ENCODE data around the gene KCNT1.

Gene KCNT1

GRCh38 chr9:135718616-135719015 is 16.6 kb downstream of the KCNT1 start:
- peaks cover 22% of the 10 kb centered on the region for H3K27me3 Mint-ChIP-seq
- DNase-seq, result no peak

GRCh38 chr9:135719472-135719871 is 17.5 kb downstream of the KCNT1 start:
- Mint-ChIP-seq H3K36me3 (no peaks in the 10 kb centered on the region), H3K27ac (no peak overlapping the region), H3K27me3 (peaks cover 17% of the 10 kb centered on the region), H3K4me1 (no peaks in the 10 kb centered on the region), H3K9me3 (no peaks in the 10 kb centered on the region), H3K4me3 (no peak overlapping the region)
- CTCF ChIA-PET, result interaction anchor here (1.1 kb wide), 1 partner anchor 17 kb away, joined by 4 read pairs; the partner anchor contains the start of gene KCNT1
- DNase-seq, result no peak

More at GRCh38 chr9:135718616-135719015, 16.6 kb downstream of the KCNT1 start:
- no peak overlapping the region for H3K27ac Mint-ChIP-seq
- no peaks in the 10 kb centered on the region for H3K36me3 Mint-ChIP-seq
- H3K4me1 Mint-ChIP-seq, result no peaks in the 10 kb centered on the region
- no peaks in the 10 kb centered on the region for H3K9me3 Mint-ChIP-seq
- CTCF ChIA-PET, result interaction anchor here (1.1 kb wide), 1 partner anchor 16 kb away, joined by 4 read pairs; the partner anchor contains the start of gene KCNT1
- H3K4me3 Mint-ChIP-seq, result no peak overlapping the region

- Mint-ChIP-seq H3K9me3 (no peaks in the 10 kb centered on the region), H3K36me3 (no peaks in the 10 kb centered on the region), H3K27ac (no peak overlapping the region), H3K4me3 (no peak overlapping the region), H3K27me3 (no peaks in the 10 kb centered on the region), H3K4me1 (no peaks in the 10 kb centered on the region)
- CTCF ChIA-PET, result no interaction called here
- no peak for DNase-seq
These were observed 20.4 kb downstream of the KCNT1 start for GRCh38 chr9:135722365-135722764.

GRCh38 chr9:135724186-135724787 is 22.3 kb downstream of the KCNT1 start:
- Mint-ChIP-seq H3K27me3 (no peaks in the 10 kb centered on the region), H3K9me3 (no peaks in the 10 kb centered on the region), H3K36me3 (no peaks in the 10 kb centered on the region), H3K27ac (no peak overlapping the region), H3K4me1 (no peaks in the 10 kb centered on the region), H3K4me3 (no peak overlapping the region)
- CTCF ChIA-PET, result no interaction called here
- no peak for DNase-seq

- Mint-ChIP-seq H3K4me1 (no peaks in the 10 kb centered on the region), H3K4me3 (no peak overlapping the region), H3K27me3 (peaks cover 5% of the 10 kb centered on the region), H3K9me3 (peaks cover 7% of the 10 kb centered on the region), H3K27ac (no peak overlapping the region), H3K36me3 (no peaks in the 10 kb centered on the region)
- CTCF ChIA-PET, result no interaction called here
- DNase-seq, result no peak
These were observed 24.3 kb downstream of the KCNT1 start for GRCh38 chr9:135726138-135726853.

GRCh38 chr9:135727257-135727875 is 25.4 kb downstream of the KCNT1 start:
- H3K4me3 Mint-ChIP-seq, result no peak overlapping the region
- H3K27me3 Mint-ChIP-seq, result peaks cover 5% of the 10 kb centered on the region
- H3K27ac Mint-ChIP-seq, result no peak overlapping the region
- no peak for DNase-seq
- H3K36me3 Mint-ChIP-seq, result no peaks in the 10 kb centered on the region
- CTCF ChIA-PET, result no interaction called here
- H3K4me1 Mint-ChIP-seq, result no peaks in the 10 kb centered on the region
- peaks cover 14% of the 10 kb centered on the region for H3K9me3 Mint-ChIP-seq

- CTCF ChIA-PET, result no interaction called here
- Mint-ChIP-seq H3K27ac (no peak overlapping the region), H3K4me3 (no peak overlapping the region), H3K4me1 (no peaks in the 10 kb centered on the region), H3K27me3 (peaks cover 5% of the 10 kb centered on the region), H3K9me3 (peaks cover 19% of the 10 kb centered on the region), H3K36me3 (no peaks in the 10 kb centered on the region)
- no peak for DNase-seq
These were observed 26.6 kb downstream of the KCNT1 start for GRCh38 chr9:135728436-135729110.

GRCh38 chr9:135729480-135729879 is 27.5 kb downstream of the KCNT1 start:
- peaks cover 20% of the 10 kb centered on the region for H3K9me3 Mint-ChIP-seq
- H3K4me3 Mint-ChIP-seq, result no peak overlapping the region
- no peaks in the 10 kb centered on the region for H3K36me3 Mint-ChIP-seq
- CTCF ChIA-PET, result no interaction called here
- H3K27me3 Mint-ChIP-seq, result peaks cover 5% of the 10 kb centered on the region
- no peak overlapping the region for H3K27ac Mint-ChIP-seq
- DNase-seq, result no peak
- H3K4me1 Mint-ChIP-seq, result no peaks in the 10 kb centered on the region

GRCh38 chr9:135731454-135731853 is 29.5 kb downstream of the KCNT1 start:
- peaks cover 20% of the 10 kb centered on the region for H3K9me3 Mint-ChIP-seq
- CTCF ChIA-PET, result no interaction called here
- peaks cover 8% of the 10 kb centered on the region for H3K27me3 Mint-ChIP-seq
- DNase-seq, result no peak
- no peak overlapping the region for H3K4me3 Mint-ChIP-seq
- no peak overlapping the region for H3K27ac Mint-ChIP-seq
- H3K36me3 Mint-ChIP-seq, result no peaks in the 10 kb centered on the region
- no peaks in the 10 kb centered on the region for H3K4me1 Mint-ChIP-seq

- H3K36me3 Mint-ChIP-seq, result no peaks in the 10 kb centered on the region
- H3K9me3 Mint-ChIP-seq, result peaks cover 20% of the 10 kb centered on the region
- H3K4me1 Mint-ChIP-seq, result no peaks in the 10 kb centered on the region
- CTCF ChIA-PET, result no interaction called here
- peaks cover 18% of the 10 kb centered on the region for H3K27me3 Mint-ChIP-seq
- H3K27ac Mint-ChIP-seq, result no peak overlapping the region
- DNase-seq, result no peak
- H3K4me3 Mint-ChIP-seq, result no peak overlapping the region
These were observed 30.7 kb downstream of the KCNT1 start for GRCh38 chr9:135732569-135733257.

GRCh38 chr9:135734616-135735144 is 32.7 kb downstream of the KCNT1 start:
- Mint-ChIP-seq H3K4me1 (no peaks in the 10 kb centered on the region), H3K27me3 (peaks cover 32% of the 10 kb centered on the region), H3K27ac (no peak overlapping the region), H3K4me3 (no peak overlapping the region), H3K9me3 (peaks cover 20% of the 10 kb centered on the region), H3K36me3 (no peaks in the 10 kb centered on the region)
- CTCF ChIA-PET, result no interaction called here
- no peak for DNase-seq

- H3K27me3 Mint-ChIP-seq, result peaks cover 28% of the 10 kb centered on the region
- CTCF ChIA-PET, result no interaction called here
- H3K4me3 Mint-ChIP-seq, result no peak overlapping the region
- H3K36me3 Mint-ChIP-seq, result no peaks in the 10 kb centered on the region
- peaks cover 11% of the 10 kb centered on the region for H3K9me3 Mint-ChIP-seq
- H3K27ac Mint-ChIP-seq, result no peak overlapping the region
- no peaks in the 10 kb centered on the region for H3K4me1 Mint-ChIP-seq
- no peak for DNase-seq
These were observed 34.4 kb downstream of the KCNT1 start for GRCh38 chr9:135736272-135736978.

- DNase-seq, result no peak
- Mint-ChIP-seq H3K27me3 (peaks cover 28% of the 10 kb centered on the region), H3K36me3 (no peaks in the 10 kb centered on the region), H3K9me3 (peaks cover 7% of the 10 kb centered on the region), H3K4me3 (no peak overlapping the region), H3K4me1 (no peaks in the 10 kb centered on the region), H3K27ac (no peak overlapping the region)
- CTCF ChIA-PET, result no interaction called here
These were observed 35.2 kb downstream of the KCNT1 start for GRCh38 chr9:135736979-135737839.

All from activated naive CD4-positive, alpha-beta T cell treated with anti-CD3 and anti-CD28 coated beads, Interleukin-2, amount 10 ng/mL, durations not matched to agents 7 days and 5 days (primary cell).